Tibial artery (tissue), 4 donors: Measurements from ENCODE around the gene TNS1.

ENCODE experiments used
- DNase-seq, 2 donors: peaks; one replicate each; pipeline ENCODE4 v3.0.0-alpha.2; 2019
- H3K27ac ChIP-seq, 2 donors: fragments of 200-600 bp; sonication (generic) in 1 of 2; 1 replicate in 1 of 2; 2 replicates in 1 of 2; pipeline ENCODE4 v1.5.1; 2018 to 2019; ENCODE audit warnings: mild to moderate bottlenecking in 1 of 2
- H3K27me3 ChIP-seq, 2 donors: fragments of 200-600 bp; sonication (generic) in 1 of 2; one replicate each; pipeline versions ENCODE4 v1.5.1 to v1.6.0; 2016 to 2019
- H3K36me3 ChIP-seq, 3 donors: fragments of 200-600 bp; sonication (generic) in 2 of 3; one replicate each; pipeline ENCODE4 v1.5.1; 2016 to 2019; ENCODE audit warnings: mild to moderate bottlenecking in 2 of 3
- H3K4me1 ChIP-seq, 4 donors: fragments of 200-600 bp; sonication (generic) in 2 of 4; 1 replicate in 3 of 4; 2 replicates in 1 of 4; pipeline ENCODE4 v1.5.1; 2016 to 2019
- H3K4me3 ChIP-seq, 2 donors: fragments of 200-600 bp; sonication (generic) in 1 of 2; 1 replicate in 1 of 2; 2 replicates in 1 of 2; pipeline ENCODE4 v1.5.1; 2018 to 2019; ENCODE audit warnings: mild to moderate bottlenecking in 2 of 2
- H3K9me3 ChIP-seq, 3 donors: fragments of 200-600 bp; sonication (generic) in 1 of 3; one replicate each; pipeline ENCODE4 v1.5.1; 2016 to 2019
- CTCF ChIP-seq, 2 experiments: fragments of 200-600 bp in 1 of 2; fragments of 450-650 bp in 1 of 2; IDR thresholded peaks; one replicate each; pipeline ENCODE4 v1.5.1; 2017 to 2019; ENCODE audit warnings: antibody characterized with exemption in 2 of 2, mild to moderate bottlenecking in 1 of 2, moderate library complexity in 1 of 2
- intact Hi-C: fragments of 100-400 bp; cut with DNase I; formaldehyde crosslinking; loops from one replicate; pipeline ENCODE4 v1.15.0; 2023; ENCODE audit warnings: low total_unique reads

The TNS1 gene

GRCh38 chr2:218032336-218033171 lies 29.8 kb upstream of the TNS1 start:
- no peak for TF ChIP-seq CTCF (IDR thresholded peaks at IDR 0.05)
- Histone ChIP-seq H3K4me3 (no peak overlapping the region), H3K9me3 (no peaks in the 10 kb centered on the region), H3K27me3 (no peaks in the 10 kb centered on the region), H3K4me1 (peaks cover 0 to 48% (median 28%) of the 10 kb centered on the region in 4 donors), H3K36me3 (no peaks in the 10 kb centered on the region), H3K27ac (peak overlapping the region in 1 of 2 donors; percentile 33)
- intact Hi-C loops: loop anchor here (5.0 to 10.0 kb wide), 2 partner anchors 40 to 248 kb away; no protein-coding TSS in a partner anchor
- peak in 1 of 2 donors; percentile 65 for DNase-seq

GRCh38 chr2:218031771-218032257 lies 29.0 kb upstream of the TNS1 start:
- no peak for TF ChIP-seq CTCF (IDR thresholded peaks at IDR 0.05)
- Histone ChIP-seq H3K9me3 (no peaks in the 10 kb centered on the region), H3K27me3 (no peaks in the 10 kb centered on the region), H3K4me3 (no peak overlapping the region), H3K4me1 (peaks cover 0 to 48% (median 32%) of the 10 kb centered on the region in 4 donors), H3K27ac (peak overlapping the region in 1 of 2 donors; percentile 33), H3K36me3 (no peaks in the 10 kb centered on the region)
- intact Hi-C loops: loop anchor here (5.0 to 10.0 kb wide), 2 partner anchors 40 to 247 kb away; no protein-coding TSS in a partner anchor
- DNase-seq: peak in 1 of 2 donors; percentile 63

DNA sequence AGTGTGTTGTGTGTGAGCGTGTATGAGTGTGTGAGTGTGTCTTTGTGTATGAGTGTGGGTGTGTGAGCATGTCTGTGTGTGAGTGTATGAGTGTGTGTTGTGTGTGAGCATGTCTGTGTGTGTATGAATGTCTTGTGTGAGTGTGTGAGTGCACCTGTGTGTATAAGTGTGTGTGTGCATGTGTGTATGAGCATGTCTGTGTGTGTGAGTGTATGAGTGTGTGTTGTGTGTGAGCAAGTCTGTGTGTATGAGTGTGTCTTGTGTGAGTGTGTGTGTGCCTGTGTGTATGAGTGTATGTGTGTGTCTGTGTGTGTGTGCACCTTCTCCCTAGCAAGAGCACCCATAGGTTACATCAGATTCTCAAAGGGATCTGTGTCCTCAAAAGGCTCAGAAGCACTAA lies 28.5 kb upstream of the TNS1 start:
- Histone ChIP-seq H3K9me3 (no peaks in the 10 kb centered on the region), H3K4me3 (no peak overlapping the region), H3K27ac (no peak overlapping the region), H3K4me1 (peaks cover 0 to 52% (median 34%) of the 10 kb centered on the region in 4 donors), H3K27me3 (no peaks in the 10 kb centered on the region), H3K36me3 (no peaks in the 10 kb centered on the region)
- intact Hi-C loops: loop anchor here (5.0 to 10.0 kb wide), 2 partner anchors 39 to 246 kb away; no protein-coding TSS in a partner anchor
- DNase-seq: no peak
- no peak for TF ChIP-seq CTCF (IDR thresholded peaks at IDR 0.05)

DNA sequence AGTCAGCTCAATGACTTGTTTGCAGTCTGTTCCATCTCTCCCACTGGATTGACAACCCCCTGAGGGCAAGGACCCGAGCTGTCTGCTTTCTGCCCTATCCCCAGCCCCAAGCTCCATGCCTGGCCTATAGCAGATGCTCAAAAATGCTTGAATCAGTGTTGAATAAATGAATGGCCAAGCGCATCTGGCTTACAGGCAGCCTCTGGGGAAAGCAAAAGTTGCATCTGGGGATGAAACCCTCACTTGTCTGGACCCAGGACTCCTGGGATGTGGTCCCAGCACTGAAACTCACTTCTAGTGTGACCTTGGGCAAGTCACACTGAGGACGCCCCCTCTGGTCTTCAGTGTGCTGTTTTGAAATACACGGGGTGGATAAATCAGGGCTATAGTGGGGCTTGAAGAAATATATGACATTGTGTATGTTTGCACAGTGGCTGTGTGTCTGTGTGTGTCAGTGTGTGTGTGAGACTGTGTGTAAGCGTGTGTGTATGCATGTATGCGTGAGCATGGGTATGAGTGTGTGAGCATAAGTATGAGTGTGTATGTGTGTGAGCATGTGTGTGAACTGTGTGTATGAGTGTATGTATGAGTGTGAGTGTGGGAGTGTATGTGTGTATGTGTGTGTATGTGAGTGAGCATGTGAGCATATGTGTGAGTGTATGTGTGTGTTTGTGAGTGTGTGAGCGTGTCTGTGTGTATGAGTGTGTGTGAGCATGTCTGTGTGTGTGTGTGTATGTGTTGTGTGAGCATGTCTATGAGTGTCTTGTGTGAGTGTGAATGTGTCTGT lies 27.8 kb upstream of the TNS1 start:
- Histone ChIP-seq H3K4me1 (peaks cover 0 to 52% (median 34%) of the 10 kb centered on the region in 4 donors), H3K27ac (peak overlapping the region; percentile 16 to 41), H3K9me3 (no peaks in the 10 kb centered on the region), H3K4me3 (no peak overlapping the region), H3K27me3 (no peaks in the 10 kb centered on the region), H3K36me3 (no peaks in the 10 kb centered on the region)
- intact Hi-C loops: loop anchor here (5.0 to 10.0 kb wide), 2 partner anchors 38 to 246 kb away; no protein-coding TSS in a partner anchor
- DNase-seq: no peak
- TF ChIP-seq CTCF (IDR thresholded peaks at IDR 0.05): no peak
